ENCODE results near the gene ANO6. TPM values are rescaled to one million over a fixed set of nuclear protein-coding genes. Genes with fewer than 3 reads are reported as not detected.

Gene ANO6
- total RNA-seq, 1 experiment from 2014 or later, result 34.2 TPM

DNA sequence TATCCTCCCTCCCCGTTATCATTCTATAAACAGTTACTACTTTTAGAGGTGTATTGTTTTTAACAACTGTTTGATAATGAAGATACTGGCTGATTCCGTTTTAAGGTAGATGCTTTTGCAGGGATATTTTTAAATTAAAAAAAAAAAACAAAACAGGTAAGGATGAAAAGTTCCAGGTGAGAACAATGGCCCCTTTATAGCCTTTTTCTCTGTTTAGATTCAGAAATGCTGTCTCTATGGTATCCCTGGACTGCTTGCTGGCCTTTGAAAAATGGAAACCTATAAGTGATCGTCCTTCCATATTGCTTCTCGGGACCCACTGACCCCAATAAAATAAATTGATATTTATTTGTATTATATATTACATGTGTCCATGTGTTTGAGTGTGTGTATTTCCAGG is 23.2 kb upstream of the ANO6 start:
- TF ChIP-seq, protein P1, sequence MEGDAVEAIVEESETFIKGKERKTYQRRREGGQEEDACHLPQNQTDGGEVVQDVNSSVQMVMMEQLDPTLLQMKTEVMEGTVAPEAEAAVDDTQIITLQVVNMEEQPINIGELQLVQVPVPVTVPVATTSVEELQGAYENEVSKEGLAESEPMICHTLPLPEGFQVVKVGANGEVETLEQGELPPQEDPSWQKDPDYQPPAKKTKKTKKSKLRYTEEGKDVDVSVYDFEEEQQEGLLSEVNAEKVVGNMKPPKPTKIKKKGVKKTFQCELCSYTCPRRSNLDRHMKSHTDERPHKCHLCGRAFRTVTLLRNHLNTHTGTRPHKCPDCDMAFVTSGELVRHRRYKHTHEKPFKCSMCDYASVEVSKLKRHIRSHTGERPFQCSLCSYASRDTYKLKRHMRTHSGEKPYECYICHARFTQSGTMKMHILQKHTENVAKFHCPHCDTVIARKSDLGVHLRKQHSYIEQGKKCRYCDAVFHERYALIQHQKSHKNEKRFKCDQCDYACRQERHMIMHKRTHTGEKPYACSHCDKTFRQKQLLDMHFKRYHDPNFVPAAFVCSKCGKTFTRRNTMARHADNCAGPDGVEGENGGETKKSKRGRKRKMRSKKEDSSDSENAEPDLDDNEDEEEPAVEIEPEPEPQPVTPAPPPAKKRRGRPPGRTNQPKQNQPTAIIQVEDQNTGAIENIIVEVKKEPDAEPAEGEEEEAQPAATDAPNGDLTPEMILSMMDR (IDR thresholded peaks at IDR 0.05; ENCODE audit: unreplicated experiment), result no peak
- intact Hi-C loops (cut with micrococcal nuclease; ENCODE audit: unreplicated experiment), result no loop called here
- H3K27ac Mint-ChIP-seq (ENCODE audit: unreplicated experiment), result peak overlapping the region; percentile 70
- peaks cover 8% of the 10 kb centered on the region for H3K4me1 Mint-ChIP-seq (ENCODE audit: low read depth, unreplicated experiment)
- no peak for DNase-seq
- BruUV-seq (replicated peaks), result no TSS peak
- H3K36me3 Mint-ChIP-seq (ENCODE audit: insufficient read depth, unreplicated experiment), result peaks cover 6% of the 10 kb centered on the region
- H3K4me3 Mint-ChIP-seq (ENCODE audit: low read depth, unreplicated experiment), result peak overlapping the region; percentile 48
- H3K27me3 Mint-ChIP-seq (ENCODE audit: unreplicated experiment), result no peaks in the 10 kb centered on the region
- CTCF ChIA-PET, result interaction anchor here (0.8 kb wide), 1 partner anchor 23 kb away, joined by 4 read pairs; the partner anchor contains the start of gene ANO6
- H3K9me3 Mint-ChIP-seq (ENCODE audit: low read depth, unreplicated experiment), result no peaks in the 10 kb centered on the region

DNA sequence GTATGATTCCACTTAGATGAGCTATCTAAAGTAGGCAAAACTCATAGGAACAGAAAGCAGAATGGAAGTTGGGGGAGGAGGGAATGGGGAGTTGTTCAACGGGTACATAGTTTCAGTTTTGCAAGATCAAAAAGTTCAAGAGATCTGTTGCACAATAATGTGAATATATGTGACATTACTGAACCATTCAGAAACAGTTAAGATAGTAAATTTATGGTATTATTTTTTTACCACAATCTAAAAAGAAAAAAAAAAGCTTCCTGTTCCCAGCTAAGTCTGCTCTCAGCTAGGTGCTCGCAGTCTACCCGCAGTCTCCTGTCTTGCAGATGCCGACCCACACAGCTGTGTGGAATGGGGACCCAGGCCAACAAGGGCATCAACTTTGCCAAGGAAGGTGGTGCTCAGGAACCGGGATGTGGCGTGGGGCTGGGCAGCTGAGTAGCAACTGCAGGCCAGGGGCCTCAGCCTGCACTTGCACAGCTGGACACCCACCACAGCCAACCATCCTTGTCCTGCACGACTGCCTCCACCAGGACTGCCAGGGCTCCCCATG is 15.3 kb upstream of the ANO6 start:
- no peaks in the 10 kb centered on the region for H3K27me3 Mint-ChIP-seq (ENCODE audit: unreplicated experiment)
- BruUV-seq (replicated peaks), result no TSS peak
- intact Hi-C loops (cut with micrococcal nuclease; ENCODE audit: unreplicated experiment), result no loop called here
- TF ChIP-seq, protein P1 (IDR thresholded peaks at IDR 0.05; ENCODE audit: unreplicated experiment), result no peak
- H3K9me3 Mint-ChIP-seq (ENCODE audit: low read depth, unreplicated experiment), result no peaks in the 10 kb centered on the region
- H3K36me3 Mint-ChIP-seq (ENCODE audit: insufficient read depth, unreplicated experiment), result no peaks in the 10 kb centered on the region
- H3K4me1 Mint-ChIP-seq (ENCODE audit: low read depth, unreplicated experiment), result no peaks in the 10 kb centered on the region
- no peak overlapping the region for H3K4me3 Mint-ChIP-seq (ENCODE audit: low read depth, unreplicated experiment)
- DNase-seq, result no peak
- CTCF ChIA-PET, result no interaction called here
- H3K27ac Mint-ChIP-seq (ENCODE audit: unreplicated experiment), result no peak overlapping the region

DNA sequence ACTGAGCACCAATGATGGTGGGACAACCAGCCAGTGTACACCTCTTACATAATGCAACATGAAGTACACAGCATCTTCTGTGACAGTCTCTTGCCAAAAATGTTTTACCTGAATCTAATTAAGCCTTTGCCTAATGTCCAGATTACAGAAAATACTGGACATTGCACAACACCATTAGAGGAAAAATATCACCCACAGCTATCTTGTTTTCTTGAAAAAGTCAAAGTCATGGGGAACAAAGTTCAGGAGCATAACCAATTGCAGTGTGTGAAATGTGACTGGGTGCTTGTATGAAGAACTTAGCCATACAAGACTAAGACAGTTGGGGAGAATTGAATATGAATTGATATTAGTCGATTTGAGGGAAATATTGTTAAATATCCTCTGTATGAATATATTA is 12.1 kb upstream of the ANO6 start:
- intact Hi-C loops (cut with micrococcal nuclease; ENCODE audit: unreplicated experiment), result no loop called here
- H3K9me3 Mint-ChIP-seq (ENCODE audit: low read depth, unreplicated experiment), result no peaks in the 10 kb centered on the region
- TF ChIP-seq, protein P1 (IDR thresholded peaks at IDR 0.05; ENCODE audit: unreplicated experiment), result no peak
- H3K4me1 Mint-ChIP-seq (ENCODE audit: low read depth, unreplicated experiment), result no peaks in the 10 kb centered on the region
- CTCF ChIA-PET, result no interaction called here
- H3K27me3 Mint-ChIP-seq (ENCODE audit: unreplicated experiment), result no peaks in the 10 kb centered on the region
- no peak overlapping the region for H3K4me3 Mint-ChIP-seq (ENCODE audit: low read depth, unreplicated experiment)
- DNase-seq, result no peak
- no peaks in the 10 kb centered on the region for H3K36me3 Mint-ChIP-seq (ENCODE audit: insufficient read depth, unreplicated experiment)
- no peak overlapping the region for H3K27ac Mint-ChIP-seq (ENCODE audit: unreplicated experiment)
- no TSS peak for BruUV-seq (replicated peaks)

DNA sequence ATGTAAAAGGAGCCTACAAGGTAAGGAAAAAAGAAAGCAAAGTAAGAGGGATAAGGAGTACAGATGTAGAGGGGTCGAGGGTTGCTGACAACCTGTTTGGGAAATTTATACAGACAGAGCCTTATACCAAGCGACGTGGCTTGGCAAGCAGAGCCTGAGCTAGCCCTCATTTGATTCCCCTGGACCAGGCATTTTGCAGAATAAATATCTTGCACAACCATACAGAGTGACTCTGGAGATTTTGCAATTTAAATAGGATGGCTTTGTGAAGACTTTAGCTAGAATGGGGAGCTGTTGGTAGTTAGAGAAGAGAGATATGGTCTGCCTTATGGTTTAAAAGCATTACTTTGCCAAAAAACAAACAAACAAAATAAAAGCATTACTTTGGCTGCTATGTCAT is 11.1 kb upstream of the ANO6 start:
- H3K27me3 Mint-ChIP-seq (ENCODE audit: unreplicated experiment), result no peaks in the 10 kb centered on the region
- CTCF ChIA-PET, result no interaction called here
- no peaks in the 10 kb centered on the region for H3K4me1 Mint-ChIP-seq (ENCODE audit: low read depth, unreplicated experiment)
- DNase-seq, result no peak
- BruUV-seq (replicated peaks), result no TSS peak
- no peak overlapping the region for H3K4me3 Mint-ChIP-seq (ENCODE audit: low read depth, unreplicated experiment)
- no peaks in the 10 kb centered on the region for H3K36me3 Mint-ChIP-seq (ENCODE audit: insufficient read depth, unreplicated experiment)
- no peaks in the 10 kb centered on the region for H3K9me3 Mint-ChIP-seq (ENCODE audit: low read depth, unreplicated experiment)
- TF ChIP-seq, protein P1 (IDR thresholded peaks at IDR 0.05; ENCODE audit: unreplicated experiment), result no peak
- no peak overlapping the region for H3K27ac Mint-ChIP-seq (ENCODE audit: unreplicated experiment)
- intact Hi-C loops (cut with micrococcal nuclease; ENCODE audit: unreplicated experiment), result no loop called here
